HepG2 (cell line): Measurements from ENCODE around the gene CXCR2. TPM values are rescaled to one million over a fixed set of nuclear protein-coding genes. Genes with fewer than 3 reads are reported as not detected.

Experiments used
- ATAC-seq: fragments of 200-7000 bp; cut with Tn5 transposase; 3 replicates; pipeline ENCODE4 v1.9.1; 2020; ENCODE audit warnings: mild to moderate bottlenecking, moderate library complexity
- BruUV-seq: library from RNA; stranded (reverse); fragments of 400-500 nt; replicated peaks from 2 replicates; lab custom pipeline; 2021; lab: Mats Ljungman, UMichigan
- CTCF ChIA-PET: fragments of 300-600 bp; formaldehyde crosslinking; extraction: SDS; loops from one replicate; lab custom pipeline; 2021; ENCODE audit warnings: low total read pairs, inconsistent platforms, low intra/inter-chr PET ratio; lab: Yijun Ruan, JAX
- POLR2A ChIA-PET: fragments of 350-600 bp; sonication (Branson Sonifier 250); formaldehyde crosslinking; loops from one replicate; lab custom pipeline; 2020; ENCODE audit warnings: antibody characterized with exemption, inconsistent platforms; lab: Yijun Ruan, JAX
- DNase-seq: peaks from one replicate; pipeline ENCODE4 v3.0.0-alpha.2; 2015; ENCODE audit warnings: low spot score
- FAIRE-seq: peaks from 3 replicates; lab custom pipeline; 2011; peaks lifted over from hg19 to GRCh38; lab: Jason Lieb, UNC
- H2AFZ ChIP-seq: one replicate; pipeline ENCODE4 v1.6.1; 2011; ENCODE audit warnings: low read length, inconsistent platforms
- H3K27ac ChIP-seq: fragments of 300-600 bp; 3 replicates; pipeline ENCODE4 v1.8.0; 2011; ENCODE audit warnings: mixed run types, mild to moderate bottlenecking, mixed read lengths, low read length, inconsistent platforms; ENCODE audit not compliant: insufficient read depth; ENCODE audit errors: extremely low read length
- H3K27me3 ChIP-seq, 2 experiments: fragments of 200-600 bp in 1 of 2; 2 replicates in 1 of 2; 3 replicates in 1 of 2; pipeline versions ENCODE4 v1.6.0 to v1.8.0; 2011; ENCODE audit warnings: low read length in 2 of 2, mild to moderate bottlenecking in 2 of 2, moderate library complexity in 2 of 2, inconsistent platforms in 1 of 2; ENCODE audit not compliant: insufficient read depth in 2 of 2, control insufficient read depth in 1 of 2
- H3K36me3 ChIP-seq, 2 experiments: fragments of 200-600 bp in 1 of 2; replicated peaks in 1 of 2; 2 replicates in 1 of 2; 3 replicates in 1 of 2; pipeline versions ENCODE4 v1.5.1 to v1.8.0; 2011; ENCODE audit warnings: low read length in 2 of 2, inconsistent platforms in 1 of 2; ENCODE audit not compliant: insufficient read depth in 2 of 2, control insufficient read depth in 1 of 2
- H3K4me1 ChIP-seq: 2 replicates; pipeline ENCODE4 v1.5.1; 2012; ENCODE audit warnings: low read length, inconsistent platforms; ENCODE audit not compliant: insufficient read depth
- H3K4me2 ChIP-seq: 2 replicates; pipeline ENCODE4 v1.6.0; 2011; ENCODE audit warnings: low read depth, low read length, inconsistent platforms
- H3K4me3 ChIP-seq, 3 experiments: fragments of 200-600 bp in 1 of 3; sonication (generic), shearing (Covaris generic) in 1 of 3; replicated peaks in 1 of 3; 2 replicates each; pipeline ENCODE4 v1.5.1; 2011 to 2016; ENCODE audit warnings: low read length in 3 of 3, inconsistent platforms in 2 of 3, low read depth in 2 of 3, mild to moderate bottlenecking in 2 of 3, control low read depth in 1 of 3, mixed read lengths in 1 of 3; ENCODE audit not compliant: insufficient read depth in 1 of 3
- H3K79me2 ChIP-seq: one replicate; pipeline ENCODE4 v1.6.1; 2011; ENCODE audit warnings: low read length, inconsistent platforms; ENCODE audit not compliant: insufficient read depth
- H3K9ac ChIP-seq: 2 replicates; pipeline ENCODE4 v1.6.0; 2011; ENCODE audit warnings: mild to moderate bottlenecking, low read depth, low read length, inconsistent platforms; ENCODE audit not compliant: insufficient read depth
- H3K9me3 ChIP-seq: 2 replicates; pipeline ENCODE4 v1.5.1; 2012; ENCODE audit warnings: mild to moderate bottlenecking, low read length
- H4K20me1 ChIP-seq: 2 replicates; pipeline ENCODE4 v1.6.0; 2011; ENCODE audit warnings: inconsistent platforms, mild to moderate bottlenecking, low read length, moderate library complexity; ENCODE audit not compliant: insufficient read depth
- FIP1L1 ChIP-seq: fragments of 200-400 bp; formaldehyde crosslinking; IDR thresholded peaks from 2 replicates; pipeline ENCODE4 v1.6.1; 2018; ENCODE audit warnings: low read depth, mild to moderate bottlenecking, low read length, moderate library complexity, borderline replicate concordance; ENCODE audit not compliant: insufficient read depth
- GMEB2 ChIP-seq: IDR thresholded peaks from 2 replicates; pipeline ENCODE4 v1.6.1; 2016; ENCODE audit warnings: missing biosample characterization, missing genetic modification reagents, low read depth
- HNF4G ChIP-seq, 2 experiments: sonication (generic) in 1 of 2; formaldehyde crosslinking in 1 of 2; IDR thresholded peaks; 2 replicates each; pipeline versions ENCODE4 v1.4.0 to v1.6.1; 2011 to 2020; ENCODE audit warnings: borderline replicate concordance in 2 of 2, low read depth in 2 of 2, mild to moderate bottlenecking in 2 of 2, low read length in 1 of 2, missing genetic modification reagents in 1 of 2, moderate library complexity in 1 of 2
- KDM5A ChIP-seq: fragments of 200-600 bp; sonication (generic); IDR thresholded peaks from 2 replicates; pipeline ENCODE4 v1.7.0; 2018; ENCODE audit warnings: antibody characterized with exemption, mild to moderate bottlenecking, low read length, borderline replicate concordance
- NFYB ChIP-seq: sonication (generic); formaldehyde crosslinking; IDR thresholded peaks from 2 replicates; pipeline ENCODE4 v1.4.0; 2020; ENCODE audit warnings: missing genetic modification reagents
- RBAK ChIP-seq: sonication (generic); formaldehyde crosslinking; IDR thresholded peaks from 2 replicates; pipeline ENCODE4 v1.5.1; 2020; ENCODE audit warnings: mild to moderate bottlenecking, missing genetic modification reagents
- USF2 ChIP-seq, 2 experiments: sonication (generic) in 1 of 2; formaldehyde crosslinking in 1 of 2; IDR thresholded peaks; 2 replicates each; pipeline versions ENCODE4 v1.5.1 to v1.6.1; 2011 to 2020; ENCODE audit warnings: borderline replicate concordance in 1 of 2, low read depth in 1 of 2, low read length in 1 of 2, mild to moderate bottlenecking in 1 of 2, missing genetic modification reagents in 1 of 2, moderate library complexity in 1 of 2
- ZBTB4 ChIP-seq: sonication (generic); formaldehyde crosslinking; IDR thresholded peaks from 2 replicates; pipeline ENCODE4 v1.4.0; 2020; ENCODE audit warnings: missing genetic modification reagents, mild to moderate bottlenecking, borderline replicate concordance
- ZNF33A ChIP-seq: sonication (generic); formaldehyde crosslinking; IDR thresholded peaks from 2 replicates; pipeline ENCODE4 v1.5.1; 2020; ENCODE audit warnings: missing genetic modification reagents, mild to moderate bottlenecking, moderate library complexity, borderline replicate concordance
- WGBS: methylation state at CpG from one replicate; pipeline ENCODE4 v1.1.6; 2017; ENCODE audit warnings: low lambda C conversion rate; 5-methylcytosine and 5-hydroxymethylcytosine counted together
- in situ Hi-C: cut with HindIII; loops from 2 replicates; pipeline ENCODE4 v1.10.0; 2017; ENCODE audit warnings: low pct_unique_long_range_greater_than_20kb; ENCODE audit not compliant: extremely low pct_ligation_motif_present
- intact Hi-C: fragments of 100-400 bp; cut with micrococcal nuclease; formaldehyde crosslinking; loops from one replicate; pipeline ENCODE4 v1.10.0; 2022; ENCODE audit not compliant: unreplicated experiment
- polyA plus RNA-seq, 8 experiments: library from polyadenylated mRNA; depleted of rRNA in 3 of 8; stranded (reverse) in 7 of 8; unstranded in 1 of 8; fragments of >200 nt; fragmentation: Illumina TruSeq in 4 of 8; extraction: Trizol in 4 of 8; gene quantifications; 2 replicates each; pipeline versions ENCODE4 v1.2.1 to v1.2.3, GENCODE V29; 2011 to 2016; ENCODE audit warnings: low read depth in 4 of 8, missing spikeins in 1 of 8, mixed read lengths in 1 of 8; ENCODE audit not compliant: insufficient read depth in 1 of 8
- total RNA-seq, 5 experiments: library from RNA; depleted of rRNA; stranded (reverse); fragments of >200 nt; fragmentation: Illumina TruSeq; extraction: Trizol; gene quantifications; 2 replicates each; pipeline ENCODE4 v1.2.3, GENCODE V29; 2016; ENCODE audit warnings: low read depth in 1 of 5
- TF ChIP-seq, protein P1 (sequence below): sonication (generic); formaldehyde crosslinking; IDR thresholded peaks from 2 replicates; pipeline ENCODE4 v1.5.0; 2020; ENCODE audit warnings: missing genetic modification reagents, mild to moderate bottlenecking, borderline replicate concordance
- TF ChIP-seq, protein P2 (sequence below): sonication (generic); formaldehyde crosslinking; IDR thresholded peaks from 2 replicates; pipeline ENCODE4 v1.4.0; 2020; ENCODE audit warnings: mild to moderate bottlenecking, missing genetic modification reagents

The CXCR2 gene
- total and polyA plus RNA-seq, 2 of the 13 experiments (the other 11 are each of a cell fraction or from before 2014, with no cell fraction given), result not detected

- no peaks in the 10 kb centered on the region for H3K79me2 ChIP-seq
- intact Hi-C loops (no loop called here), in situ Hi-C loops (no loop called here)
- DNase-seq, result no peak
- H4K20me1 ChIP-seq, result no peaks in the 10 kb centered on the region
- no peak overlapping the region for H3K27ac ChIP-seq
- WGBS, result 0% methylated on average over 5 of the region's 5 CpGs
- ChIA-PET POLR2A (no interaction called here), CTCF (no interaction called here)
- H2AFZ ChIP-seq, result no peak overlapping the region
- no TSS peak for BruUV-seq
- no peak overlapping the region for H3K4me3 ChIP-seq
- no peaks in the 10 kb centered on the region for H3K9me3 ChIP-seq
- peaks cover 10% of the 10 kb centered on the region for H3K4me1 ChIP-seq
- FAIRE-seq, result no peak
- peaks cover 0 to 36% of the 10 kb centered on the region in 2 experiments; a peak in 4 of 5 replicates for H3K27me3 ChIP-seq
- H3K9ac ChIP-seq, result no peak overlapping the region
- no peak overlapping the region for H3K4me2 ChIP-seq
- no peaks in the 10 kb centered on the region for H3K36me3 ChIP-seq
- ATAC-seq, result no peak
- TF ChIP-seq FIP1L1 (no peak), ZNF33A (CRISPR knock-in tag) (no peak), NFYB (no peak), GMEB2 (CRISPR knock-in tag) (no peak), RBAK (CRISPR knock-in tag) (no peak), HNF4G (IDR thresholded peaks at IDR 0.05; ENCODE audit: borderline replicate concordance, low read depth, low read length) (no peak), HNF4G (CRISPR knock-in tag; IDR thresholded peaks at IDR 0.05; ENCODE audit: borderline replicate concordance, low read depth) (no peak), KDM5A (no peak), USF2 (IDR thresholded peaks at IDR 0.05; ENCODE audit: low read depth, low read length) (no peak), USF2 (CRISPR knock-in tag; IDR thresholded peaks at IDR 0.05; ENCODE audit: borderline replicate concordance) (no peak), ZBTB4 (CRISPR knock-in tag) (no peak)
- TF ChIP-seq, protein P1, sequence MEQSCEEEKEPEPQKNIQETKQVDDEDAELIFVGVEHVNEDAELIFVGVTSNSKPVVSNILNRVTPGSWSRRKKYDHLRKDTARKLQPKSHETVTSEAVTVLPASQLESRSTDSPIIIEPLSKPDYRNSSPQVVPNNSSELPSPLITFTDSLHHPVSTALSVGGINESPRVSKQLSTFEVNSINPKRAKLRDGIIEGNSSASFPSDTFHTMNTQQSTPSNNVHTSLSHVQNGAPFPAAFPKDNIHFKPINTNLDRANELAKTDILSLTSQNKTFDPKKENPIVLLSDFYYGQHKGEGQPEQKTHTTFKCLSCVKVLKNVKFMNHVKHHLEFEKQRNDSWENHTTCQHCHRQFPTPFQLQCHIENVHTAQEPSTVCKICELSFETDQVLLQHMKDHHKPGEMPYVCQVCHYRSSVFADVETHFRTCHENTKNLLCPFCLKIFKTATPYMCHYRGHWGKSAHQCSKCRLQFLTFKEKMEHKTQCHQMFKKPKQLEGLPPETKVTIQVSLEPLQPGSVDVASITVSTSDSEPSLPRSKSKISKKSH, result no peak
- TF ChIP-seq, protein P2, sequence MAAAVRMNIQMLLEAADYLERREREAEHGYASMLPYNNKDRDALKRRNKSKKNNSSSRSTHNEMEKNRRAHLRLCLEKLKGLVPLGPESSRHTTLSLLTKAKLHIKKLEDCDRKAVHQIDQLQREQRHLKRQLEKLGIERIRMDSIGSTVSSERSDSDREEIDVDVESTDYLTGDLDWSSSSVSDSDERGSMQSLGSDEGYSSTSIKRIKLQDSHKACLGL (CRISPR knock-in tag), result no peak
These were observed 23.3 kb downstream of the CXCR2 start for GRCh38 chr2:218149098-218149497.
